CD14-positive monocyte (primary cell): Measurements from ENCODE around the gene BAHCC1. TPM values are rescaled to one million over a fixed set of nuclear protein-coding genes. Genes with fewer than 3 reads are reported as not detected.

Experiments used
- DNase-seq, 3 donors: peaks; one replicate each; pipeline ENCODE4 v3.0.0-alpha.2; 2011 to 2022
- H2AFZ ChIP-seq: 2 replicates; pipeline ENCODE4 v1.6.0; 2012; ENCODE audit warnings: mild to moderate bottlenecking, low read depth, low read length, inconsistent platforms; ENCODE audit not compliant: insufficient read depth, poor library complexity, severe bottlenecking
- H3K27ac ChIP-seq, 2 donors: 1 replicate in 1 of 2; 2 replicates in 1 of 2; pipeline ENCODE4 v1.5.1; 2012 to 2013; ENCODE audit warnings: low read length in 2 of 2, control low read depth in 1 of 2, inconsistent platforms in 1 of 2, low read depth in 1 of 2, mild to moderate bottlenecking in 1 of 2
- H3K27me3 ChIP-seq, 2 donors: one replicate each; pipeline versions ENCODE4 v1.6.0 to v1.6.1; 2011 to 2013; ENCODE audit warnings: low read length in 2 of 2; ENCODE audit not compliant: control insufficient read depth in 2 of 2, insufficient read depth in 2 of 2
- H3K36me3 ChIP-seq, 2 donors: replicated peaks in 1 of 2; 1 replicate in 1 of 2; 2 replicates in 1 of 2; pipeline versions ENCODE4 v1.5.1 to v1.6.1; 2012 to 2013; ENCODE audit warnings: low read length in 2 of 2, control low read depth in 1 of 2, inconsistent platforms in 1 of 2, mild to moderate bottlenecking in 1 of 2; ENCODE audit not compliant: insufficient read depth in 2 of 2, control insufficient read depth in 1 of 2
- H3K4me1 ChIP-seq, 2 donors: 1 replicate in 1 of 2; 2 replicates in 1 of 2; pipeline versions ENCODE4 v1.5.1 to v1.6.1; 2012 to 2013; ENCODE audit warnings: low read length in 2 of 2, control low read depth in 1 of 2, inconsistent platforms in 1 of 2, mild to moderate bottlenecking in 1 of 2, moderate library complexity in 1 of 2; ENCODE audit not compliant: insufficient read depth in 2 of 2, control insufficient read depth in 1 of 2
- H3K4me2 ChIP-seq: replicated peaks from 2 replicates; pipeline ENCODE3; 2012; ENCODE audit warnings: low read length, moderate library complexity, mild to moderate bottlenecking; ENCODE audit not compliant: poor library complexity, severe bottlenecking; ENCODE audit errors: extremely low read depth
- H3K4me3 ChIP-seq, 3 experiments: fragments of 200-600 bp in 1 of 3; sonication (generic) in 1 of 3; replicated peaks in 1 of 3; 1 replicate in 2 of 3; 2 replicates in 1 of 3; pipeline ENCODE4 v1.5.1; 2011 to 2013; ENCODE audit warnings: low read length in 3 of 3, mild to moderate bottlenecking in 3 of 3, control low read depth in 2 of 3, low read depth in 2 of 3, inconsistent platforms in 1 of 3, moderate library complexity in 1 of 3
- H3K79me2 ChIP-seq: 2 replicates; pipeline ENCODE4 v1.6.0; 2012; ENCODE audit warnings: mild to moderate bottlenecking, control low read depth, inconsistent platforms, low read length, moderate library complexity; ENCODE audit not compliant: insufficient read depth
- H3K9ac ChIP-seq: 2 replicates; pipeline ENCODE4 v1.6.0; 2017; ENCODE audit warnings: low read length, mild to moderate bottlenecking; ENCODE audit not compliant: insufficient read depth, poor library complexity, severe bottlenecking
- H3K9me3 ChIP-seq, 2 donors: replicated peaks in 1 of 2; 1 replicate in 1 of 2; 2 replicates in 1 of 2; pipeline versions ENCODE4 v1.5.1 to v1.6.1; 2012 to 2013; ENCODE audit warnings: low read length in 2 of 2, control low read depth in 1 of 2; ENCODE audit not compliant: control insufficient read depth in 1 of 2, insufficient read depth in 1 of 2
- H4K20me1 ChIP-seq: 2 replicates; pipeline ENCODE4 v1.6.0; 2012; ENCODE audit warnings: mild to moderate bottlenecking, low read length, control low read depth, moderate library complexity; ENCODE audit not compliant: insufficient read depth
- H3K27ac Mint-ChIP-seq, 7 donors: one replicate each; pipeline ENCODE4 v1.8.0; 2020; ENCODE audit warnings: mild to moderate bottlenecking in 7 of 7, mixed read lengths in 7 of 7, moderate library complexity in 6 of 7, inconsistent platforms in 2 of 7
- H3K27me3 Mint-ChIP-seq, 3 donors: one replicate each; pipeline ENCODE4 v1.8.0; 2021 to 2022; ENCODE audit warnings: low read depth in 3 of 3, mild to moderate bottlenecking in 3 of 3, mixed read lengths in 3 of 3, moderate library complexity in 3 of 3, inconsistent platforms in 1 of 3
- H3K36me3 Mint-ChIP-seq, 2 donors: one replicate each; pipeline ENCODE4 v1.8.0; 2020; ENCODE audit warnings: mixed read lengths in 2 of 2, inconsistent platforms in 1 of 2, mild to moderate bottlenecking in 1 of 2
- H3K4me1 Mint-ChIP-seq: one replicate; pipeline ENCODE4 v1.8.0; 2020; ENCODE audit warnings: mild to moderate bottlenecking, mixed read lengths
- H3K4me3 Mint-ChIP-seq, 2 donors: one replicate each; pipeline ENCODE4 v1.8.0; 2020; ENCODE audit warnings: mild to moderate bottlenecking in 2 of 2, mixed read lengths in 2 of 2, moderate library complexity in 1 of 2
- H3K9me3 Mint-ChIP-seq, 7 donors: one replicate each; pipeline ENCODE4 v1.8.0; 2020 to 2022; ENCODE audit warnings: mixed read lengths in 7 of 7, mild to moderate bottlenecking in 6 of 7, moderate library complexity in 6 of 7, inconsistent platforms in 2 of 7
- CTCF ChIP-seq: fragments of 200-600 bp; IDR thresholded peaks from one replicate; pipeline ENCODE4 v1.8.0; 2022; ENCODE audit warnings: antibody characterized with exemption, mild to moderate bottlenecking
- WGBS: methylation state at CpG from one replicate; pipeline ENCODE4 v1.1.5; 2013; ENCODE audit warnings: missing lambda C conversion rate; ENCODE audit not compliant: insufficient coverage; 5-methylcytosine and 5-hydroxymethylcytosine counted together
- intact Hi-C, 2 donors: fragments of 100-400 bp; cut with micrococcal nuclease; formaldehyde crosslinking; loops; one replicate each; pipeline versions ENCODE4 v1.15.0 to v1.15.1; 2023
- polyA plus RNA-seq, 3 donors: library from polyadenylated mRNA; depleted of rRNA in 1 of 3; unstranded in 2 of 3; stranded (reverse) in 1 of 3; fragments of 300-500 nt in 2 of 3; fragments of >200 nt in 1 of 3; fragmentation: Illumina TruSeq in 2 of 3; gene quantifications; 1 replicate in 2 of 3; 2 replicates in 1 of 3; pipeline ENCODE4 v1.2.3, GENCODE V29; 2012 to 2021

Gene BAHCC1
- polyA plus RNA-seq, 3 donors: 0.11 to 8.8 (median 0.27) TPM

DNA sequence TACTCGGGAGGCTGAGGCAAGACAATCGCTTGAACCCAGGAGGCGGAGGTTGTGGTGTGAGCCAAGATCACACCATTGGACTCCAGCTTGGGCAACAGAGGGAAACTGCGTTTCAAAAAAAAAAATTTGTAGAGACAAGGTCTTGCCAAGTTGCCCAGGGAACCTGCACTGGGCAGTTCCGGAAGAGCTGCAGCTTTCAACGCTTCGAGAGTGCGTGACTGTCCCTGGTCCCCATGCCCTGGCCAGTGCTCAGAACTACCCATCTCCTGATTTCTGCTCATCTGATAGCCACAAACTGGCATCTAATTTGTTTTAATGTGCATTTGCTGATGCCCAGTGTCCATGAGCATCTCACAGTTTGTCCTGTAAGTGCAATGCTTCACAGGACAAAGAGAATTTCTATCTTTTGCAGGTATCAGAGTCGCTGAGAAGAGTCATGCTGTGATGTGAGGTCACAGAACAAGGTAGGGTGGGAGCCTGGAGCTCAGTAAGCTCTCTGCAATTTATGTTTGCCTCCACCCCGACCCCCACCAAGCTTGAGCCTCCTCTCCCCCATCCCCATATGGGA lies 113.5 kb downstream of the BAHCC1 start:
- Histone ChIP-seq H3K27me3 (no peaks in the 10 kb centered on the region), H3K27ac (peak overlapping the region; percentile 8 to 70), H3K9me3 (no peaks in the 10 kb centered on the region), H3K79me2 (peaks cover 52% of the 10 kb centered on the region), H3K4me2 (peak overlapping the region; percentile 91), H3K36me3 (peaks cover 28 to 31% of the 10 kb centered on the region in 2 donors), H3K4me1 (peaks cover 33 to 47% of the 10 kb centered on the region in 2 donors), H2AFZ (no peak overlapping the region), H4K20me1 (peaks cover 52% of the 10 kb centered on the region), H3K9ac (peak overlapping the region; percentile 5), H3K4me3 (peak overlapping the region in 1 of 3 experiments; percentile 94)
- TF ChIP-seq CTCF: no peak
- Mint-ChIP-seq H3K27me3 (peaks cover 0 to 11% (median 7%) of the 10 kb centered on the region in 3 donors), H3K27ac (peak overlapping the region; percentile 25 to 95 (median 71)), H3K4me1 (peaks cover 47% of the 10 kb centered on the region), H3K4me3 (peak overlapping the region in 1 of 2 donors; percentile 96), H3K36me3 (peaks cover 31 to 38% of the 10 kb centered on the region in 2 donors), H3K9me3 (peaks cover 0 to 4% (median 2%) of the 10 kb centered on the region in 7 donors)
- DNase-seq: no peak
- intact Hi-C loops: no loop called here
- 72% methylated on average over 8 of the region's 10 CpGs for WGBS

DNA sequence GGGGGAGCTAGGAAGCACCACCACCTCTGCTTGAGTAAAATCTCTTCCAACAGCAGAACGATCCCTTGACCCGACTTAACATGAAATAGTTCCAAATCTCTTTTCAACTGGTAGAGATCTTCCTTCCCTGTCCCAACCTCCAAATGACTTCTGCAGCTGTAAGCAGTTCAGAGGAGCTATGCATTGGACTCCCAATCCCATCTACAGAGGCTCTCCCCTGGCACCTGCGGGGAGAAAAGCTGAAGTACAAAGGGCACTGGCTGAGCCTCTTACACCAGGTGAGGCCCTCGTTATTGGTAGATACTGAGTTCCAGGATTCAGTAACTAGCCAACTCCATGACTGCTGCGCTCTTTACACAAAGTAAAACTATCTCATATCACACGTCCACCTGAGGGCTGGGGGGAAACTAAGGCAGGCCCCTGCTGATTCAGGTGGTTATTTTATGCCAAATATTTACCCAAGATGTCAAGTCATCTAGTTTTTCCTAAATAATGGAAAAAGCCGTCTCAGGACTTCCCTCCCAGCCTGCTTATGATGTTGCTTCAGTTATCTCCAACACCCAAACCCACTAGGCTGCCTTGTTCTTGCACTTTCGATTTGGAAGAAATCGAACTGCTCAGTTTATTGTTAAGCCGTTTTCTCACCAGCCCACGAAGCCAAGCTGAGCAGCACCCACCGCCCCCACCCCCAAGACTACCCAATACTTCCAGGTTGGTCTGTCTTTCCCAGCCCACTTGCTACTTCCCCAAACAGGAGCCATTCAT lies 114.1 kb downstream of the BAHCC1 start:
- H3K4me1 Mint-ChIP-seq: peaks cover 49% of the 10 kb centered on the region
- H3K36me3 Mint-ChIP-seq: peaks cover 31 to 38% of the 10 kb centered on the region in 2 donors
- Histone ChIP-seq H3K27ac (peak overlapping the region; percentile 8 to 70), H3K4me1 (peaks cover 40 to 54% of the 10 kb centered on the region in 2 donors), H4K20me1 (peaks cover 52% of the 10 kb centered on the region), H3K4me3 (peak overlapping the region; percentile 75 to 94 (median 83)), H3K27me3 (no peaks in the 10 kb centered on the region), H3K9me3 (no peaks in the 10 kb centered on the region), H3K4me2 (peak overlapping the region; percentile 91), H3K36me3 (peaks cover 28 to 31% of the 10 kb centered on the region in 2 donors), H3K79me2 (peaks cover 57% of the 10 kb centered on the region), H3K9ac (peak overlapping the region; percentile 82), H2AFZ (no peak overlapping the region)
- H3K27me3 Mint-ChIP-seq: peaks cover 0 to 7% (median 4%) of the 10 kb centered on the region in 3 donors
- no peak for TF ChIP-seq CTCF
- DNase-seq: peak; percentile 32 to 75 (median 62)
- peaks cover 0 to 4% (median 2%) of the 10 kb centered on the region in 7 donors for H3K9me3 Mint-ChIP-seq
- intact Hi-C loops: no loop called here
- H3K4me3 Mint-ChIP-seq: peak overlapping the region; percentile 95 to 96
- 17% methylated on average over 8 of the region's 12 CpGs for WGBS
- peak overlapping the region; percentile 68 to 95 (median 87) for H3K27ac Mint-ChIP-seq
